Endothelial cell of hepatic sinusoid (primary cell): Measurements from ENCODE around the gene ABCC10.
"Not testable (repeated sequence)": the region's sequence is repeated elsewhere in the genome, so short reads cannot be mapped to it uniquely, and the experiment has no call there.

Experiments used
- in situ Hi-C: cut with HindIII; loops from 2 replicates; pipeline ENCODE4 v1.10.0; 2017; ENCODE audit warnings: low sequenced_read_pairs

The ABCC10 gene

DNA sequence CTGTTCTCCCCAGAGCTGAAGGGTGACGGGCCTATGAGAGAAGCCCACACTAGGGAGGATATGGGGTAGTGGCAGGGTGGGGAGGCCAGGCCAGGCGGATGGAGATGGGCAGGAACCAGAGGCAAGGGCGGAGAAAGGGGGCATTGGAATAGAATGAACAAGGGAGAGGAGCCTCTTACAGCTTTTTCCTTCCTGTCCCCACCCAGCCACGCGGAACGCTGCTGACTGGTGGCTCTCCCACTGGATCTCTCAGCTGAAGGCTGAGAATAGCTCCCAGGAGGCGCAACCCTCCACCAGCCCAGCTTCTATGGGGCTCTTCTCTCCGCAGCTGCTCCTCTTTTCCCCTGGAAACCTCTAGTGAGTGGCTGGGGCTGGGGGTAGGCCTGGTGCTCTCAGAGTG is 17.2 kb downstream of the ABCC10 start:
- in situ Hi-C loops, result loop anchor here (5.0 to 10.0 kb wide), 2 partner anchors 60 to 62 kb away; no protein-coding TSS in a partner anchor

DNA sequence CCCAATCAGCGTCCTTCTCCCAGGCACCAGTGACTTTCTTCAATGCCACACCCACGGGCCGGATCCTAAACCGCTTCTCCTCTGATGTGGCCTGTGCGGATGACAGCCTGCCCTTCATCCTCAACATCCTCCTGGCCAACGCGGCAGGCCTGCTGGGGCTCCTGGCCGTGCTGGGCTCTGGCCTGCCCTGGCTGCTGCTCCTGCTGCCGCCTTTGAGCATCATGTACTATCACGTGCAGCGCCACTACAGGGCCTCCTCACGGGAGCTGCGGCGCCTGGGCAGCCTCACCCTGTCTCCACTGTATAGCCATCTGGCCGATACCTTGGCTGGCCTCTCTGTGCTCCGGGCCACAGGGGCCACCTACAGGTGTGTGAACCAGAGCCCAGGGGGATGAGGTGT is 18.2 kb downstream of the ABCC10 start:
- in situ Hi-C loops, result loop anchor here (10.0 kb wide), 1 partner anchor 59 kb away; no protein-coding TSS in a partner anchor

DNA sequence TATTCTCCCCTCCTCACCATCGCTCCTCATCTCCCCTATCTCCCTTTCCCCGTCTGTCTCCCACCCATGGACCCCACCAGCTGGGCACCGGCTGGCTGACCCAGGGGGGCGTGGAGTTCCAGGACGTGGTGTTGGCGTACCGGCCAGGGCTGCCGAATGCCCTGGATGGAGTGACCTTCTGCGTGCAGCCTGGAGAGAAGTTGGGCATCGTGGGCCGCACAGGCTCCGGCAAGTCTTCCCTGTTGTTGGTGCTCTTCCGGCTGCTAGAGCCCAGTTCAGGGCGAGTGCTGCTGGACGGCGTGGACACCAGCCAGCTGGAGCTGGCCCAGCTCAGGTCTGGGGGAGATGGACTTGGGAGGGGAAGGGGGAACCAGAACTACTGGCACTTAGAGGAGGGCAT is 20.3 kb downstream of the ABCC10 start:
- in situ Hi-C loops, result loop anchor here (10.0 kb wide), 1 partner anchor 57 kb away; no protein-coding TSS in a partner anchor

DNA sequence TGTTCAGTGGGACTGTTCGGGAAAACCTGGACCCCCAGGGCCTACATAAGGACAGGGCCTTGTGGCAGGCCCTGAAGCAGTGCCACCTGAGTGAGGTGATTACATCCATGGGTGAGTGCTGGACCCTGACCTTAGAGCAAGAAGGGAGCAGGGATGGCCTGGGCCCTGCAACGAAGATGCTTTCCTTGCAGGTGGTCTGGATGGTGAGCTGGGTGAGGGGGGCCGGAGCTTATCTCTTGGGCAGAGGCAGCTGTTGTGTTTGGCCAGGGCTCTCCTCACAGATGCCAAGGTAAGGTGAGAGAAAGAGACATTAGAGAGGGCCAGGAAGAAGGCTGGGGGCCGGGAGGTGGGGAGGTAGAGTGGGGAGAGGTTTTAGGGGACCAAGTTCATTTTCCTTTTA is 21.6 kb downstream of the ABCC10 start:
- in situ Hi-C loops, result loop anchor here (10.0 kb wide), 1 partner anchor 56 kb away; no protein-coding TSS in a partner anchor

DNA sequence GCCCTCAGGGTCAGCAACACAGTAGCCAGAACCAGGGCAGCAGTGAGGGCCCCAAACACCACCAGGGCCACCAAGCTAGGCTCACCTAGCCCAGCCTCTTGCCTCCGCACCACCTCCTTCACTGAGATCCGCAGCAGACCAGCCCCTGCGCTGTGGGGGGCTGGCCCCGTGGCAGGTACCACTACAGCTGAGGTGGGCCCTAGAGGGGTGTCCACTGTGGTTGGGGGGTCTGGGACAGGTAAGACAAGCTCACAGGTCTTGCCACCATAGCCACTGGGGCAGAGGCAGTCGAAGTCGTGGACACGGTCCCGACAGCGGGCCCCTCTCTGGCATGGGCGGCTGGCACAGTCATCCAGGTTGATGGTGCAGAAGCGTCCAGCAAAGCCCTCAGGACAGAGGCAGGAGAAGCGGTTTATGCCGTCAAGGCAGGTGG is 23.4 kb downstream of the ABCC10 start:
- in situ Hi-C loops, result no loop called here

DNA sequence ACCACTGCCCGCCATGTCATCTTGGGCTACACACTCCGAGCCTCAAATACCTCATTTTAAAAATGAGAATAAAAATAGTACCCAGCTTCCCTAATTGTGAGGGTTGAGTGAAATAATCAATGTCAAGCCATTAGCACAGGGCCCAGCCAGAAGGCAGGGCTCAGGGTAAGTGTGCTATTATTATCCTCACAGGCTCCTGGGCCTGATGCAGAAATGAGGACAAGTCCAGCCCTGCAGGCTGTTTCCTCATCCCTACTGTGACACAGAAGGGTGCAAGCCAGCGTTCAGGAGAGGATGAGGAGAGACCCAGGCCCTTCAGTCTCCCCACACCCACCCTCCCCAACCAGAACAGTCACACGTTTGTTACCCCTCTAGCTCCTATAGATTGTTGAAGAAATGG is 24.0 kb downstream of the ABCC10 start:
- in situ Hi-C loops, result no loop called here

DNA sequence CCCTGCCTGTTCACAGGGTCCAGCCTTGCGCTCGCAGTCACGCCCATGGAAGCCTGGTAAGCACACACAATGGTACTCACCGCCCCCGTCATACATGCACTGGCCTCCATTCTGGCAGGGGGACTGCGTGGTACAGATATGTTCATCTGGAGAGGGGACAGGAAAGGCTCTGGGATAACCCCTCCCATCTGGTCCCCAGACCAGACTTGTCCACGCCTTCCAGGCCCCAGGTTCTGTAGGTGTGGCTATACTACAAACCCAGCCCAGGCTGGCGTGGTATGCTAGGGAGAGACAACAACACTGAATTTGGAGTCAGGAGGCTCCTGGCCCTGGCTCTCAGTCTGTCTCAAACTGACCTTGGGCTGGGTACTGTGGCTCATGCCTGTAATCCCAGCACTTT is 24.6 kb downstream of the ABCC10 start:
- in situ Hi-C loops, result no loop called here

DNA sequence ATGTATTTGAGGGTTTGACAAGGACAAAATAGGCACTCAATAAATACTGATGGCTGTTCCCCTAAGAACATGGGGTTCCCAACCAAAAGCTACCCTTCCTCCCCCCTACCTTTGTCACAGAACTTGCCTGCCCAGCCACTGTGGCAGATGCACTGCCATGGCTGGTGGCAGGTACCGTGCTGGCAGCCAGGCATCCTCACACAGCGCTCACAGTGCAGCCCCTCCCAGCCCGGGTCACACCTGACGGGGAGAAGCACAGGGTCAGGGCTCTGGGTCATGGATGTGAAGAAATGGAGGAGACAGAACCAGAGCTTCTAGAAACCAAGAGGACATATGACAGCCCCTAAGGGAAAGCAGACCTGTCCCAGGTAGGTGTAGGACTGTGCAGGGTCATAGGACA is 25.6 kb downstream of the ABCC10 start:
- in situ Hi-C loops, result no loop called here

DNA sequence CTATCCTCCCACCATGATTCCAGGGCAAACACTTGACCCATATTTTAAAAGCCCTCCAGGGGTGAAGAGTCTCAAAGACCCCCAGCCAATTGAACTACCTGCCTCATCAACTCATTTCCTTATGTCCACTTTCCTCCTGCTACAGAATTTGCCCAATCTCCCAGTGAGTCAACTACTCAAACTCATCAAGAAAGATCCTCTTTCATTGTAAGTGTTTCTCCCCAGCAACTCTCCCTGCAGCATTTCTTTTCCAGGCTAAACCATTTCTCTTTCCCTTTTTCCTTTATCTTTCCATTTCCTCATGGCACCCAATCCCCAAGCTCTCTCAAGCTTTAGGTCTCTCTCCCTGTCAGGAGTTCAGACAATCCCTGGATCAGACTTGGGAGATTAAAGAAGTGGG is 26.5 kb downstream of the ABCC10 start:
- in situ Hi-C loops, result no loop called here

DNA sequence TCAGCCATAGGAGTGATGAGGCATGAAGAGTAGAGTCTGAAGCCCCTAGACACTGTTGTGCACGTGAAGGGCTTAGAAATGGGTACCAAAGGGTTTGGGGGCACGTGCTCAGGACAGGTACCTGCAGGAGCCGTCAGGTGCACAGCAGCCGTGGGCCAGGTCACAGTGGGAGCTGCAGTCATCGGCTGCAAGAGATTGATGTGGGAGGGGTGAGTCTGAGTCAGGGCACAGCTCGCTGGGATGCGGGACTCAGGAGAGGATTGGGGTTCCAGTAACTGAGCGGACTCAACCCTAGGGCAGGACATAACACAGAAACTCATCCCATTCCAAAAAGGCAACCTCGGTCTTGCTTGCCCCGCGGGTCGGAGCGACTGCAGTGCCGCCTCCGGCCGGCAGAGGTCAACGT is 27.0 kb downstream of the ABCC10 start:
- in situ Hi-C loops, result no loop called here

DNA sequence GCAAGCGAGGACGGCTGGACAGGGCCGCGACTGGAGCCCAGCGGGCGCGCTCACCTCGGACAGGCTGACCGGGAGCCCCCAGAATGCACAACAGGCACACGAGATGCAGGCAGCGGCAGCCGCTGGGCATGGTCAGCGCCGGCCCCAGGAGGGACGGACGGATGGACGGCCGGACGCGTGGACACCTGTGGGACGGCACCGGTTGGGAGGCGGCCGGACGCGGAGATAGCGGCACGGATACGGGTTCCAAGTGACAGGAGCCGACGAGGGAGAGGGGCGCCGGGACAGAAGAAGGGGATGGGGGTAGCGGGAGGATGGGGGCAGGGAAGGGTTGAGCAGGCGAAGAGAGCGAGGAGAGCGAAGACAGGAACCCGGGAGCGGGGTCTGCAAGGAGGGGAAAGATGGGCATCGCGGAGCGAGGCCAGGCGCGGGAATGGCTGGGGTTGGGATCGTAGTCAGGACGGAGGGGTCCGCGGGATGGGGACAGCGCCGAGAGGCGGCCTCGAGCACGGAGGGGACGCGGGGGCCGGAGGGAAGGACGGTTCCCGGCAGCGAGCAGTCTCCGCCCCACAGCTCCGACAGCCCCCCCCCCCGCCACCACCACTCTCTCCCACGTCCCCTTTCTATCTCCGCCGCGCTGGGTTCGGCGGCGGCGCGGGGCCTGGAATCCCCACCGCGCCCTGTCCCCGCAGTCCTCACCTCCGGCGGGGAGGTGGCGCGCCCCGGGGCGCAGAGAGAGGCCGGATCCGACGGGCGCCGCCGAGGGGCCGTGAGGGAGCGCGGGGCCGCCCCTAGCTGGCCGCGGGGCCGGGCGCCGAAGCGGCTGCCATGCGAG is 27.6 kb downstream of the ABCC10 start:
- in situ Hi-C loops, result no loop called here

DNA sequence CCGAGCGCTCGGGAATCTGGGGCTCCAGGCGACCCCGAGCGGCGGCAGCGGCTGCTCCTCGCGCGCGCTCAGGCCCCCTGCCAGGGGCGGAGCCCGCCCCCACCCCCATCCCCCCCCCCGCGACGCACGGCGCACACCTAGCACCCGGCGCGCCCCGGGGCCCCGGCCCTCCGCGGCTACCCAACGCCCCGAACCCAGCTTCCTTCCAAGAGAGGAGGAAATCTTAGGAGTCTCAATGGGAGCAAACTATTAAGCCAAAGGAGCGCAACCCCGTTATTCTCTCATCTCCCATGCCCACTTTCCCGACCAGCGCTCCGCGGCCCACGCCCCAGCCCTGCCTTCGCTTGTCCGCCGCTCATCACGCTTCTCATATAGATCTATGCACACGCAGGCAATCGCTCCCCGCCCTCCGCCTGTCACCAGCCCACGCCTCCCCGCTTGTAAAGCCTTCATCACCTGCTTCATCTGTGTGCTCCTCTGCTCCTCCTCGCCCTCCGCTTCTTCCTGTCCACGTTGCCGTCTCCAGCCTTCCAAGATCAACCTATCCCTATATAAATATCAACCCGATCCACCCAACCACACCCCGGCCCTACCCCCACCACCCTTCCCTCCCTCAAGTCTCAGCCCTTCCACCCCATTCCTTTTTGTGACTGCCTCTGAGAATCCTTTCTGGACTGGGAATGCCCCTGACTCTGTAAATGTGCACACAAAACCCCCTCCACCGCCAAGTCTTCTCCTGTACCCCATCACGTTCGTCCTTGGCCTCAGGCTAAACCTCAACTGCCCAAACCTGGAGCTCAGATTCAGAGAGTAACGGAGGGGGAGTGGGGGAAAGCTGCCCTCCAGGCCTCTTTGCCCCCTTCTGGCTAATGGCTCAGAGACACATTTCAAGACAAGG is 28.4 kb downstream of the ABCC10 start, which contains the start of gene DLK2:
DLK2 (minus strand) TSS at position 18 of the 898 bp plus-strand sequence. CDS start 723 bp downstream, outside the sequence.
- in situ Hi-C loops, result no loop called here

DNA sequence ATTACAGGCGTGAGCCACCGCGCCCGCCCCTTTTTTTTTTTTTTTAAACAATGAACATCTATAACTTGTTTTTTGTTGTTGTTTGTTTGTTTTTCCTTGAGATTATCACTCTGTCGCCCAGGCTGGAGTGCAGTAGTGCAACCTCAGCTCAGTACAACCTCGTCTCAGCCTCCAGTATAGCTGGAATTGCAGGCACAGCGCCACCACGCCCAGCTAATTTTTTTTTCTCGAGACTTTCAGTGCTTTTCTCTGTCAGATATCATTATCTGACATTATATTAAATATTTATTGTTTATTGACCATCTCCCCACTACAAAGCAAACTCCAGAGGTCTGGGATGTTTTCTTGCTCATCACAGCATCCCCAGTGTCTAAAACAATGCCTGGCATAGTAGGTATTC is 30.3 kb downstream of the ABCC10 start:
- in situ Hi-C loops, result no loop called here

DNA sequence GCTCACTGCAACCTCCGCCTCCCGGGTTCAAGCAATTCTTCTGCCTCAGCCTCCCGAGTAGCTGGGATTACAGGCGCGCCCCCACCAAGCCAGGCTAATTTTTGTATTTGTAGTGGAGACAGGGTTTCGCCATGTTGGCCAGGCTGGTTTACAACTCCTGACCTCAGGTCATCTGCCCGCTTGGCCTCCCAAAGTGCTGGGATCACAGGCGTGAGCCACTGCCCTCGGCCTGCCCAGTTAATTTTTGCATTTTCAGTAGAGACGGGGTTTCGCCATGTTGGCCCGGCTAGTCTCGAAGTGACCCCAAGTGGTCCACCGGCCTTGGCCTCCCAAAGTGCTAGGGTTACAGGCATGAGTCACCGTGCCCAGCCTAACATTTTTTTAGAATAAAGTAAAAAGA is 30.8 kb downstream of the ABCC10 start:
- in situ Hi-C loops, result not testable (repeated sequence)

DNA sequence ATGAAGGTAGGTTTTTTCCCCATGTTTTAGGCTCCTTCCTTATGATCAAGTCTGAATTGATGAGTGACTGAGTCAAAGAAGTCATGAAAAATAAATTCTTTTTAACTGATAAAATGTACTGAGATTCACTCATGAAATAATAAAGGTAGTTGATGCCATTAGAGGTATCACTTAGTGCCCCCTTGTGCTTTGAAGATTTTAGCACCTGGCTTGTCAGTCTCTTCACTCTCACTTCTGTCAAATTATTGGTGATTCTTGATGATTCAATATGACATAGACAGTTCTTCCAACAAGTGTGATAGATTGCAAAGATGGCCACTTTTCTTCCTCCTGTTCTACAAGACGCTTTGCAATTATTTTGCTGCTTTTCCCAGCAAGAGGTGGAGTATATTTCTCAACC is 32.2 kb downstream of the ABCC10 start:
- in situ Hi-C loops, result no loop called here

DNA sequence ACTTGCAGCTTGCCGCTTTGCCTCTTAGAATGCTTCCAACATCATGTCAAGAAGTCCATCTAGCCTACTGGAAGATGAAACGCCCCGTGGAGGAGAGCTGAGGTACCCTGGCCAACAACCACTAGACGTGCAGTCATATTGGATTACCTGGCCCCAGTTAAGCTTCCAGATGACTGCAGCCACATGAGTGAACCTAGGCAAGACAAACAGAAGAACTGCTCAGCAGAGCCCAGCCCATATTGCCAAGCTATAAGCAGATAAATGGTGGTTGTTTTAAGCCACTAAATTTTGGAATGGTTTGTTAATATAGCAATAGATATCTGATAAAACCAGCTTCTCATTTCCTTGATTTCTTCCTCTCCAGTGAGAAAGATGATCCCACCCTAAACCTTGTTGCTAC is 32.7 kb downstream of the ABCC10 start:
- in situ Hi-C loops, result loop anchor here (5.0 kb wide), 1 partner anchor 62 kb away; no protein-coding TSS in a partner anchor

DNA sequence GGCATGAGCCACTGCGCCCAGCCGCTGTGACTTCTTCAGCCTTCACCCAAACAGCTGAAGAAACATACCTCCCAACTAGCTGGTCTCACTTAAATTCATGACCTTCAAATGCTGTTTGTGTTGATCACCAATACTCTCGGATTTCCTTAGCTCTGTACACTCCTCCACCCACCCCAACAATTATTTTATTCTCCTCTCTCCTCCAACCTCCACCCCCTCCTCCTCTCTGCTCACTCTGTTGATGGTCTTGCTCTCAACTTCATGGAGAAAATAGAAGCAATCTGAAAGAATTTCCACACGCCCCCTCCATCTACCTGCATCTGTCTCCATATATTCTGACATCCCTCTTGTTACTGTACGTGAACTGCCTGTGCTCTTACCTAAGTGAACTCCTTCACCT is 34.6 kb downstream of the ABCC10 start:
- in situ Hi-C loops, result loop anchor here (5.0 kb wide), 1 partner anchor 60 kb away; no protein-coding TSS in a partner anchor

DNA sequence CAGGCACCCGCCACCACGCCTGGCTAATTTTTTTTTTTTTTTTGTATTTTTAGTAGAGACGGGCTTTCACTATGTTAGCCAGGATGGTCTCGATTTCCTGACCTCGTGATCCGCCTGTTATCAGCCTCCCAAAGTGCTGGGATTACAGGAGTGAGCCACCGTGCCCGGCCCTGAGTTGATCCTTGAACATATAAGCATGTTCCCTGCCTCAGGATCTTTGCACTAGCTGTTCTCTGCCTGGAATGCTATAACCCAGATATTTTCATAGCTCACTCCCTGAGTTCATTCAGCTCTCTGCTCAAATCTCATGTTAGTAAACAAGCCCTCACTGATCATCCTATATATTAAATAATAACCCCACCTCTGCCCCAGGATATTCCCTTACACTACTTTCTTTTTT is 37.0 kb downstream of the ABCC10 start:
- in situ Hi-C loops, result loop anchor here (5.0 kb wide), 1 partner anchor 58 kb away; no protein-coding TSS in a partner anchor

DNA sequence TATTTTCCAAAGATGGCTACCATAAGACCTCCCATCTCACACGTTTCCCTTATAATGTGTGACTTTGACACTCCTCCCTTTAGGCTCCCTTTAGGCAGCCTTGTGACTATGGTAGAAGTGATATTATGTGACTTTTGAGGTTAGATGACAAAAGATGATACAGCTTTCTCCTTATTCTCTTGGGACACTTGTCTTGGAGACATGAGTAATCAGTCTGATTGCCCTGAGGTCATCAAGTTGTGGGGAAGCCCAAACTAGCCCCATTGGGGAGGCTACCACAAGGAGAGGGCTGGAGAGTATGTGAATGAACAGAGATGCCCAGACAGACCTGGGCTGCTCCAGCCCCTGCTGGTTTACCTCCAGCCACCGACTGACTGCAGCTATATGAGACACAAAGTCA is 38.6 kb downstream of the ABCC10 start:
- in situ Hi-C loops, result no loop called here

DNA sequence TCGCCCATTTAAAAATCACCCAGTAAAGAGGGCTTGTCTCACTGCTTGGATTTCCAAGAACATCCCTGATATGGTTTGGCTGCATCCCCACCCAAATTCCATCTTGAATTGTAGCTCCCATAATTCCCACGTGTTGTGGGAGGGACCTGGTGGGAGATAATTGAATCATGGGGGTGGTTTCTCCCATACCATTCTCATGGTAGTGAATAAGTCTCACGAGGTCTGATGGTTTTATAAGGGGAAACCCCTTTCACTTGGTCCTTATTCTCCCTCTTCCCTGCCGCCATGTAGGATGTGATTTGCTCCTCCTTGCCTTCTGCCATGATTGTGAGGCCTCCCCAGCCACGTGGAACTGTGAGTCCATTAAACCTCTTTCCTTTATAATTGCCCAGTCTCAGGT is 39.9 kb downstream of the ABCC10 start:
- in situ Hi-C loops, result not testable (repeated sequence)

DNA sequence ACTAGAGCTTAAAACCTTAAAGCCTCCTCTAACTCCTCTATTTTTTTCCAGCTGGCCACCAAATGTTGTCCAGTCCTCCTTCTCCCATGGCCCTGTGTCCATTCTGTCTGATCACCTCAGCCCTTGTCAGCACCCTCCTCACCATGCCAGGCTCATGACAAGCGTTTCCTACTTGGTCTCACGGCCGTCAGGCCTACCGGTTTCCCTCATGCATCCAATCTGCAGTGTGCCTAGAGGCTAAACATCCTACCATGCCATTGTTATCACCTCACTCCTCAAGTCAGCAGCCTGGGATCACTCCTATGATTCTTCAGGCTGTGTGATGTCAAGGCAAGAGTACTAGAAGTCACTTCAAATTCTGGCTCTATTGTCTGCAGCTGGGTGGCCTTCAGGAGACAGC is 40.4 kb downstream of the ABCC10 start:
- in situ Hi-C loops, result no loop called here
